Activated T-cell treated with anti-CD3 and anti-CD28 coated beads, Interleukin-2, amount 50 U/mL, for 72 hours (primary cell): Measurements from ENCODE around the gene NR1I3. TPM values are rescaled to one million over a fixed set of nuclear protein-coding genes. Genes with fewer than 3 reads are reported as not detected.

Source experiments
- ATAC-seq, 2 donors: fragments of 150-1000 bp; cut with Tn5 transposase; replicated peaks in 1 of 2; 2 replicates each; pipeline ENCODE4 v1.10.0; 2021; ENCODE audit warnings: moderate library complexity in 2 of 2, mild to moderate bottlenecking in 1 of 2
- DNase-seq, 2 donors: peaks; one replicate each; pipeline ENCODE4 v3.0.0; 2021 to 2022; ENCODE audit warnings: mixed read lengths in 1 of 2
- H3K27ac Mint-ChIP-seq: one replicate; pipeline ENCODE4 v1.8.0; 2022; ENCODE audit warnings: mild to moderate bottlenecking, moderate library complexity, mixed read lengths
- H3K27me3 Mint-ChIP-seq: one replicate; pipeline ENCODE4 v1.8.0; 2022; ENCODE audit warnings: low read depth, mixed read lengths
- H3K36me3 Mint-ChIP-seq, 2 donors: one replicate each; pipeline ENCODE4 v1.8.0; 2022; ENCODE audit warnings: mixed read lengths in 2 of 2, mild to moderate bottlenecking in 1 of 2; ENCODE audit not compliant: insufficient read depth in 2 of 2
- H3K4me1 Mint-ChIP-seq: one replicate; pipeline ENCODE4 v1.8.0; 2022; ENCODE audit warnings: low read depth, mixed read lengths
- H3K4me3 Mint-ChIP-seq, 2 donors: one replicate each; pipeline ENCODE4 v1.8.0; 2022; ENCODE audit warnings: mild to moderate bottlenecking in 2 of 2, mixed read lengths in 2 of 2, moderate library complexity in 2 of 2
- H3K9me3 Mint-ChIP-seq, 2 donors: one replicate each; pipeline ENCODE4 v1.8.0; 2022; ENCODE audit warnings: mixed read lengths in 2 of 2
- total RNA-seq, 2 donors: library from RNA; stranded (reverse); gene quantifications; one replicate each; pipeline ENCODE4 v1.2.3, GENCODE V29; 2022

Gene NR1I3, protein sequence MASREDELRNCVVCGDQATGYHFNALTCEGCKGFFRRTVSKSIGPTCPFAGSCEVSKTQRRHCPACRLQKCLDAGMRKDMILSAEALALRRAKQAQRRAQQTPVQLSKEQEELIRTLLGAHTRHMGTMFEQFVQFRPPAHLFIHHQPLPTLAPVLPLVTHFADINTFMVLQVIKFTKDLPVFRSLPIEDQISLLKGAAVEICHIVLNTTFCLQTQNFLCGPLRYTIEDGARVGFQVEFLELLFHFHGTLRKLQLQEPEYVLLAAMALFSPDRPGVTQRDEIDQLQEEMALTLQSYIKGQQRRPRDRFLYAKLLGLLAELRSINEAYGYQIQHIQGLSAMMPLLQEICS
- not detected for total RNA-seq

DNA sequence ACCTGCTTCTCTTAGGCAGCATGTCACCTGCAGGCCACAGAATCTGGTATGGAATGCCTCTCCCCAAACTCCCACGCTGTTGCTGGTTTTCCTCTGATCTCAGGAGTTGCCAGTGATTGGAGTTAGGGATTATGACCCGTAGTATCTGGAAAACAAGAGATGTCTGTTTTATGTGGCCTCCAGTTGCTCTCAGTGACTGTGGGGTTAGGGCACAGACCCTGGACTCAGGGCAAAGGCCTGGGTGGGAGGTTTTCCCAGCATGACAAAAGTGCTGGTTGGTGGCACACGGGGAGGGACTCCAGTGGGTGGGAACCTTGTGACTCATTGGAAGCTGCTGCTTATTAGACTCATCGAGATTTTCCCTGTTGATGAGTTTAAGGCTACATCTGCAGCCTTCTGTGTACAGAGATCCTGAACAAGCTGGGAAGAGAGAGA is at the start of gene NR1I3:
Gene NR1I3, minus strand, starts transcription at position 165 of the 435 bp plus-strand sequence. CDS start 1,638 bp downstream, outside the sequence.
- H3K9me3 Mint-ChIP-seq, result no peaks in the 10 kb centered on the region
- peaks cover 21% of the 10 kb centered on the region for H3K27me3 Mint-ChIP-seq
- ATAC-seq (no peak), DNase-seq (no peak)
- H3K4me1 Mint-ChIP-seq, result no peaks in the 10 kb centered on the region
- no peaks in the 10 kb centered on the region for H3K36me3 Mint-ChIP-seq
- H3K4me3 Mint-ChIP-seq, result no peak within 1 kb of the TSS
- no peak within 1 kb of the TSS for H3K27ac Mint-ChIP-seq

DNA sequence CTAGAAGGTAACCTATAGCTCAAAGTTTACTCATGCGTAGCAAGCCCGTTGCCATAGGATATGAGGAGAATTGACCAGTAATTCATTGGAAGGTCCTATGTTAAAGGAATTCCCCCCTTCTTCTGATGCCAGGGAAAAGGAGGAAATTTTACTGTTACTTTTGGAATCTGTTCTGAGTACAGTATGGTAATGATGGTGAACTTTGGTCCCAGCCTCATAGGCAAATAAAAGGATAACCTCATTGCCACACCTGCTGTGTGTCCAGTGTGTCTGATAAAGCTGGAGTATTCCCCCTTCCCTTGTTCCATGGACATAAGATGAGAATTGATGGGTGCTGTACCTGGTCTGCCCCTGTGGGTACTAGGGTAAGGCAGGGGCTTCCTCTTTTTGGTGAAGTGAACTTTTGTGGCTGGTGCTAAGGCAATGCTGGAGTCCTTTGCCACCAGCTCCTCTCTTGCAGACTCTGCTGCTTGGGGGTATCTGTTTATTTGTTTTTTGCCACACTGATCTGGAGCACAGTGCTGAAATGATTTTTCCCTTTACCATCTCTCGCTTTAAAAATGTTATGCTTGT is 49.6 kb upstream of the NR1I3 start:
- H3K4me1 Mint-ChIP-seq, result no peaks in the 10 kb centered on the region
- no peak for ATAC-seq
- no peaks in the 10 kb centered on the region for H3K9me3 Mint-ChIP-seq
- no peak for DNase-seq
- no peak overlapping the region for H3K4me3 Mint-ChIP-seq
- H3K27ac Mint-ChIP-seq, result no peak overlapping the region
- H3K27me3 Mint-ChIP-seq, result no peaks in the 10 kb centered on the region
- no peaks in the 10 kb centered on the region for H3K36me3 Mint-ChIP-seq

DNA sequence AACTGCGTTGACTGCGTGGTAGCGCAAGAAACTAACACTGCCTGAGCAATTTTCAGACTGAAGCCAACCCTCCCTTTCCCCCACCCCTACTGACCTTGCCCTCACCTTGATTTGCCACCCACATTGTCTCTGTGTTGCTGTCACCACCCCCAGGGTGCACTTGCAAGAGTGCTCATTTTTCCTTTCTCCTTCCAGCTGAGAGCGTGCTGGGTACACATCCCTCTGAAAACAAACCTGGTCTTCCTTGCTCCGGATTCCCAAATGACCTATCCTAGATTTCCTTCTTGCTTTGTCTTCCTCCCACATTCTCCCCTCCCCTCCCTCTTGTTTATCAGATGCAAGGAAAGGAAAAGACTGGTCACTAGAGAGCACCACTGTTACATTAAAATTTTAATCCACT is 47.5 kb upstream of the NR1I3 start:
- H3K9me3 Mint-ChIP-seq, result no peaks in the 10 kb centered on the region
- no peak overlapping the region for H3K27ac Mint-ChIP-seq

DNA sequence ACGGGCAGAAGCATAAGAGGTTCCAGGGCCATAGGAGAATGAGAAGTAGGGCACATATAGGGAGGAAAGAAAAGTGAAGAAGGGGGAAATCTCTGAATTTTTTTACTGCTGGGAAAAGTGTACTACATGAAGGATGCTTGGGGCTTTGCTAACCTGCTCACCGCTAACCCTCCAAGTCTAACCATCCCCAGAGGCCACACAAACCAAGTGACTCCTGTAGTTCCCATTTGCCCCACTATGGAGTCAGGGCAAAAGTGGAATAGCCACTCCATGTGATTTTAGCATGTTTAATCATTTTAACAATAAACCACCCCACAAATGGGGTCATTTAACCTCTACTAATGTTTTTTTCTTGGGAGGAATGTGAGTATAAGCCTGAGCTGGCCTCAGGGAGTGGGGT is 47.1 kb upstream of the NR1I3 start:
- Mint-ChIP-seq H3K9me3 (no peaks in the 10 kb centered on the region), H3K36me3 (no peaks in the 10 kb centered on the region), H3K27ac (no peak overlapping the region), H3K4me3 (no peak overlapping the region), H3K27me3 (no peaks in the 10 kb centered on the region), H3K4me1 (no peaks in the 10 kb centered on the region)
- ATAC-seq (no peak), DNase-seq (no peak)

More for the DNA sequence above, 47.5 kb upstream of the NR1I3 start:
- DNase-seq (no peak), ATAC-seq (no peak)
- Mint-ChIP-seq H3K4me3 (no peak overlapping the region), H3K36me3 (no peaks in the 10 kb centered on the region), H3K27me3 (no peaks in the 10 kb centered on the region), H3K4me1 (no peaks in the 10 kb centered on the region)

DNA sequence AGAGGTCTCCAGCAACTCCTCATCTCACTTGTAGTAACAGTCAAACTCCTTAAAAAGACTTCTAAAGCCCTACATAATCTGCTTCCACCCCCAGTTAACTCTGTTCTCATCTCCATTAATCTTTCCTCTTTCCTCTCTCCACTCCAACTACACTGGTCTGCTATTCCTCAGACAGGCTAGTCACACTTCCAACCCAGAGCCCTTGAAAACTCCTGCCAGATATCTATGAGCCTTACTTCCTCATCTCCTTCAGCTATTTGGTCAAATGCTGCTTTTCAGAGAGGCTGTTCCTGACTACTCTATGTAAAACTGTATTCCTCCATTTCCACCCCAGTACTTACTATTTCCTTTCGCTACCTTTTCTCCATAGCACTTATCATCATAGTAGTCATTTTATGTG is 45.0 kb upstream of the NR1I3 start:
- H3K27me3 Mint-ChIP-seq, result no peaks in the 10 kb centered on the region
- H3K36me3 Mint-ChIP-seq, result no peaks in the 10 kb centered on the region
- ATAC-seq, result no peak
- no peaks in the 10 kb centered on the region for H3K9me3 Mint-ChIP-seq
- H3K27ac Mint-ChIP-seq, result no peak overlapping the region
- H3K4me1 Mint-ChIP-seq, result no peaks in the 10 kb centered on the region
- no peak overlapping the region for H3K4me3 Mint-ChIP-seq
- no peak for DNase-seq

DNA sequence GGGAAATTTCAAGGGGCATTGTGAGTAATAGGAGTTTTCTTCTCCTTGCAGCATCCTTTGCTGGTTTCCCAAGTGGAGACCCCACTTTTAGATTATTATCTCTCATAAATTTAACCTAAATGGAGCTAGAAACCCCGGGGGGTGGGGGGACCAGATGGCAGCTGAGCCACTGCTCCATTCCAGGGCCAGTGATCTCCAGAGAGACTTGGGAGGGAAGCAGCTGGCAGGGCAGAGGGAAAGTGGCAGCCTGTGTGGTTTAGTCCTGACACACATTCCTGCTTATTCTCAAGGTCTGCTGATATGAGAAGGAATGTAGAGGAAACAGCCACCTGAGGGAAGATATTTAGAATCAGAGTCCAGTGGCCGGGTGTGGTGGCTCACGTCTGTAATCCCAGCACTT is 36.9 kb upstream of the NR1I3 start:
- DNase-seq, result no peak
- H3K9me3 Mint-ChIP-seq, result no peaks in the 10 kb centered on the region
- H3K4me1 Mint-ChIP-seq, result no peaks in the 10 kb centered on the region
- H3K27ac Mint-ChIP-seq, result no peak overlapping the region
- no peak overlapping the region for H3K4me3 Mint-ChIP-seq
- H3K36me3 Mint-ChIP-seq, result no peaks in the 10 kb centered on the region
- no peak for ATAC-seq
- peaks cover 17% of the 10 kb centered on the region for H3K27me3 Mint-ChIP-seq

DNA sequence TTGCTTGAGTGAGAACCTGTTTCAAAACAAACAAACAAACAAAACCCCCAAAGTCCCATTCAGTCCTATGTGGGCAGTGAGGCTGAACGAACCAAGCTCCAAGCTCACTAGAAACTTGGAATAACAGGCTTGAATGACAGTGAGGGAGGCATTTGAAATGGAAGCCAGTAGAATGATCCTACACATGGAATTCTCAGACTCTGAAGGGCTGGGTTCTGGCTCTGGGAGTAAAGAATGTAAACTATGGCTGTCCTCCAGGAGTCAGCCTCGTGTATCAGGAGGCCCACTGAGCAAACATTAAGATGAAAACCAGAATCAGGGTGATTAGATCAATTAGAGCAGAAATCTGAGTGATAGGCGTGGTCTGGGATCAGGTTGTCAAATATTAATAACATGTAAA is 35.4 kb upstream of the NR1I3 start:
- H3K27me3 Mint-ChIP-seq, result peaks cover 17% of the 10 kb centered on the region
- DNase-seq (no peak), ATAC-seq (no peak)
- no peaks in the 10 kb centered on the region for H3K9me3 Mint-ChIP-seq
- no peaks in the 10 kb centered on the region for H3K36me3 Mint-ChIP-seq
- no peaks in the 10 kb centered on the region for H3K4me1 Mint-ChIP-seq
- no peak overlapping the region for H3K27ac Mint-ChIP-seq
- H3K4me3 Mint-ChIP-seq, result no peak overlapping the region

DNA sequence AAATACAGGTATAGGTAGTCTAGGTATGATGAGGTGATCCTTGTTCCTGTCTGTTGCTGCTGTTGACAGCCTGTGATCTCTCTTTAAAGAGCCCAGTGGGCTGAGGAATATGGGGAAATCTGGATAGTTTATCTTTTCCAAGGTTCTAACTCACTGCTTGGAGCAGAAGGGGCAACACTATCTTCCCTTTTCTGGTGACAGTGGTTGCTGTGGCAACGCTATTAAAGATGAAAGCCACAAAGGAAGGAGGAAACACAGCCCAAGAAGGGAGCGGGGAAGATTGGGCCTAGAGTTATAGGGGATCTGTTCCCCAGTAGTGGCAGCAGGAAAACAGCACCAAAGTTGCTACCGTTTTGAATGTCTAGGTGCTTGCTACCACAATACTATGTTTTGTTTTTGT is 29.3 kb upstream of the NR1I3 start:
- H3K4me3 Mint-ChIP-seq, result no peak overlapping the region
- DNase-seq, result no peak
- H3K9me3 Mint-ChIP-seq, result no peaks in the 10 kb centered on the region
- H3K27ac Mint-ChIP-seq, result no peak overlapping the region
- peaks cover 4% of the 10 kb centered on the region for H3K27me3 Mint-ChIP-seq
- ATAC-seq, result no peak
- H3K36me3 Mint-ChIP-seq, result no peaks in the 10 kb centered on the region
- no peaks in the 10 kb centered on the region for H3K4me1 Mint-ChIP-seq

DNA sequence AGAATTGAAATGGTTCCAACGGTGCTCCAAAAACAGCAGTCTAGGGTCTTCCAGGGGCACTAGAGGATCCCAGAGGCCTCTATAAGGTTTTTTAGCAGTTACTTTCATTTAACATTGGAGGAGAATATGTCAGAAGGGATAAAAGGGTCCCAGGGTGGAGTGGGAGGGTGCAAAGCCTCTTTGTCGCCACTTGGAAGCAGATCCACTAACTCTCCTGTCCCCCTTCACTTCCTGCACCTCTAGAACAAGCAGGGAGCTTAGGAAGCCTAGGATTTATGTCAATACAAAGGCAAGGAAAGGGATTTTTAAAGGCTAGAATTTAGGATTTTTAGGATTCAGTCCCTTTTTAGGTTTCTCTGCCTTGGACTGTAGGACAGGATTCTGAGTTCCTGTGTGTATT is 28.8 kb upstream of the NR1I3 start:
- H3K27ac Mint-ChIP-seq, result no peak overlapping the region
- no peaks in the 10 kb centered on the region for H3K36me3 Mint-ChIP-seq
- H3K4me1 Mint-ChIP-seq, result no peaks in the 10 kb centered on the region
- no peaks in the 10 kb centered on the region for H3K9me3 Mint-ChIP-seq
- no peak overlapping the region for H3K4me3 Mint-ChIP-seq
- DNase-seq (no peak), ATAC-seq (no peak)
- H3K27me3 Mint-ChIP-seq, result peaks cover 5% of the 10 kb centered on the region

DNA sequence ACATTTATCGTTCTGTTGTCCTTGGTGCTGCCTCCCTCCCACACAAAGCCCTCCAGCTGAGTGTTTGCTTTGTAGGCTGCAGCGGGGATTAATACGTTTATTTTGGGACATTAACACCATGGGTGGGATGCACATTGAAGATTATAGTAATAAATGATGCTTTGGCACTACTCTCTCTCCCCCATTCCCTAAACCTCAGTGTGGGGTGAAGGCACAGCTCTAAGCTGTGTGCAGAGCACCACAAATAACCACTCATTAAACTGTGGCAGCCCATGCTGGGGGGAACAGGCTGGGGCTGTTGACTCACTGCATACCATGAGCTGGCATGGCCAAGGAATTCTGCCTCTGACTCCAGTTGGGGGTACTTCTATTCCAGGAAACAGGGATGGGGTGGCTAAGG is 28.2 kb upstream of the NR1I3 start:
- no peaks in the 10 kb centered on the region for H3K9me3 Mint-ChIP-seq
- DNase-seq, result no peak
- peaks cover 8% of the 10 kb centered on the region for H3K27me3 Mint-ChIP-seq
- no peaks in the 10 kb centered on the region for H3K36me3 Mint-ChIP-seq
- H3K4me1 Mint-ChIP-seq, result no peaks in the 10 kb centered on the region
- no peak for ATAC-seq
- no peak overlapping the region for H3K27ac Mint-ChIP-seq
- H3K4me3 Mint-ChIP-seq, result no peak overlapping the region

DNA sequence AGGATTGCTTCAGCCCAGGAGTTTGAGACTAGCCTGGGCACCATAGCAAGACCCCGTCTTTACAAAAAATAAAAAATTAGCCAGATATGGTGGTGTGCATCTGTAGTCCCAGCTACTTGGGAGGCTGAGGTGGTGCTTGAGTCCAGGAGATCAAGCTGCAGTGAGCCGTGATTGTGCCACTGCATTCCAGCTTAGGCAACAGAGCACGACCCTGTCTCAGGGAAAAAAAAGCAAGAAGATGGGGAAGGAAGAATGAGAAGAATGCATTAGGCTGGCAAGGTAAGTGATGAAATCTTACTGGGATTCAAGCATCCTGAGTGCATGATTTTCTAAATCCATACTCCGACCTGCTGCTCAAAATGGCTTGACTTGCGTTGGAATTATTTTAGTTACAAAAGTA is 27.3 kb upstream of the NR1I3 start:
- H3K4me3 Mint-ChIP-seq, result no peak overlapping the region
- H3K27me3 Mint-ChIP-seq, result peaks cover 17% of the 10 kb centered on the region
- H3K9me3 Mint-ChIP-seq, result no peaks in the 10 kb centered on the region
- no peaks in the 10 kb centered on the region for H3K36me3 Mint-ChIP-seq
- ATAC-seq (no peak), DNase-seq (no peak)
- no peak overlapping the region for H3K27ac Mint-ChIP-seq
- H3K4me1 Mint-ChIP-seq, result peaks cover 5% of the 10 kb centered on the region

DNA sequence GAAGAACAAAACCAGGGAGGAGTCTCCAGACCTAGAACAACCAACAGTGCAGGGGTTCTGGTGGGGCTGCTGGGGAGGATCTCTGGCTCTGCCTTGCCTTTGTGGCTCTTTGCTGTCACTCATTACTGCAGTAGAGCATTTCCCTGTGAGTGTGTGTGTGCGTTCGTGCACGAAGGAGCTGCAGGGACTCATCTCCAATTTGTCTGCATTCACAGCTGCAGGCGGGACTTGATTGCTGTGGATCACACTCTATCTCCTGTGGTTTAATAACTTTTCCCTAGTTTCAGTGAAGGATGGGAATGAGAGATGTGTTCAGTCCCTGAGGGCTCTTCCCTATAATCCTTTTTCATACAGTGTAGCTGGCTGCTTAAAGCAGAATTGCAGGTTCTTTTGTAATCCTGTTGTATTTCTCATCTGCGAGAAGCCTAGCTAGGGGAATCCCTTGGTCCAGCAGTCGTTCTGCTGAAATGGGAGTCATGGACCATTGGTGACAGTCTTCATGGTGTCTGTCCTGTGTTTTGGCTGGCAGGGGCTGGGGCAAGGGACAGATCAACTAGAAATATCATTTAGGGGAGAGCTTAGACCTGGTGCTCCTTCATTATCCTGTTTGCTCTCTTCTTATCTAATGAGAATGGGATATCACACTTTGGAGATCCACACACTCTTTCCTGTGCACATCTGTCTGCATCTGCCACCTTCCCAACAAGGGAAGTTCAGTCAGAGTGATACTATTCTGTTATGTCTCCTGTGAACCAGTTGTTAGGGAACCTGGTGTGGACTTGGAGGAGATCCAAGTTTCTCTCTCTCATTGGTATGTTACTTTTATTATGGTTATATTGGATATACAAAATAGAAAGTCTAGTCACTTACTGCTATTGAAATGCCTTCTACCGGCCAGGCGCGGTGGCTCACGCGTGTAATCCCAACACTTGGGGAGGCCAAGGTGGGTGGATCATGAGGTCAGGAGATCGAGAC is 23.5 kb upstream of the NR1I3 start:
- peaks cover 25% of the 10 kb centered on the region for H3K4me1 Mint-ChIP-seq
- H3K27ac Mint-ChIP-seq, result no peak overlapping the region
- no peak for ATAC-seq
- DNase-seq, result no peak
- H3K9me3 Mint-ChIP-seq, result peaks cover 6 to 11% of the 10 kb centered on the region in 2 donors
- H3K36me3 Mint-ChIP-seq, result peaks cover 12 to 17% of the 10 kb centered on the region in 2 donors
- no peak overlapping the region for H3K4me3 Mint-ChIP-seq
- peaks cover 51% of the 10 kb centered on the region for H3K27me3 Mint-ChIP-seq
